Caco-2 (cell line): Measurements from ENCODE around the gene RGS17. TPM values are rescaled to one million over a fixed set of nuclear protein-coding genes. Genes with fewer than 3 reads are reported as not detected.

Source experiments
- BruUV-seq: library from RNA; stranded (reverse); fragments of 400-500 nt; replicated peaks from 2 replicates; lab custom pipeline; 2021; lab: Mats Ljungman, UMichigan
- CTCF ChIA-PET: fragments of 300-600 bp; sonication (Branson Sonifier 250); formaldehyde crosslinking; loops from one replicate; lab custom pipeline; 2022; ENCODE audit warnings: antibody characterized with exemption; lab: Charles Lee
- POLR2A ChIA-PET: fragments of 300-600 bp; sonication (Branson Sonifier 250); formaldehyde crosslinking; loops from one replicate; lab custom pipeline; 2022; ENCODE audit warnings: antibody characterized with exemption; lab: Charles Lee
- DNase-seq, 2 experiments: peaks; one replicate each; pipeline versions ENCODE4 v3.0.0 to v3.0.0-alpha.2; 2020 to 2022
- H3K27me3 ChIP-seq: replicated peaks from 2 replicates; pipeline ENCODE4 v1.6.0; 2011; ENCODE audit warnings: low read length; ENCODE audit not compliant: control insufficient read depth, insufficient read depth
- H3K36me3 ChIP-seq: 2 replicates; pipeline ENCODE4 v1.5.1; 2011; ENCODE audit warnings: low read length; ENCODE audit not compliant: control insufficient read depth, insufficient read depth
- H3K4me1 ChIP-seq: fragments of 250-450 bp; sonication (Bioruptor Pico); 2 replicates; pipeline ENCODE4 v1.5.1; 2020; ENCODE audit warnings: mild to moderate bottlenecking
- H3K4me3 ChIP-seq: 2 replicates; pipeline ENCODE4 v1.5.1; 2011; ENCODE audit warnings: low read depth, mild to moderate bottlenecking, control low read depth, low read length
- H3K9me3 ChIP-seq: fragments of 250-450 bp; sonication (Bioruptor Pico); 2 replicates; pipeline ENCODE4 v1.5.1; 2020; ENCODE audit warnings: mild to moderate bottlenecking, moderate library complexity
- H3K27ac Mint-ChIP-seq: one replicate; pipeline ENCODE4 v1.8.0; 2022; ENCODE audit warnings: mixed read lengths; ENCODE audit not compliant: unreplicated experiment
- H3K27me3 Mint-ChIP-seq: one replicate; pipeline ENCODE4 v1.8.0; 2022; ENCODE audit warnings: mixed read lengths; ENCODE audit not compliant: insufficient read depth, unreplicated experiment
- H3K36me3 Mint-ChIP-seq: one replicate; pipeline ENCODE4 v1.8.0; 2022; ENCODE audit warnings: mild to moderate bottlenecking, mixed read lengths; ENCODE audit not compliant: insufficient read depth, unreplicated experiment
- H3K4me1 Mint-ChIP-seq: one replicate; pipeline ENCODE4 v1.8.0; 2022; ENCODE audit warnings: low read depth, mixed read lengths; ENCODE audit not compliant: unreplicated experiment
- H3K4me3 Mint-ChIP-seq: one replicate; pipeline ENCODE4 v1.8.0; 2022; ENCODE audit warnings: mild to moderate bottlenecking, moderate library complexity, mixed read lengths; ENCODE audit not compliant: unreplicated experiment
- H3K9me3 Mint-ChIP-seq: one replicate; pipeline ENCODE4 v1.8.0; 2022; ENCODE audit warnings: mixed read lengths; ENCODE audit not compliant: unreplicated experiment
- intact Hi-C: fragments of 100-400 bp; cut with micrococcal nuclease; formaldehyde crosslinking; loops from one replicate; pipeline ENCODE4 v1.10.0; 2022; ENCODE audit not compliant: unreplicated experiment
- total RNA-seq: library from RNA; stranded (reverse); gene quantifications from 2 replicates; pipeline ENCODE4 v1.2.3, GENCODE V29; 2022
- TF ChIP-seq, protein P1 (sequence below), 2 experiments: fragments of 200-600 bp in 1 of 2; IDR thresholded peaks; 1 replicate in 1 of 2; 2 replicates in 1 of 2; pipeline versions ENCODE4 v1.5.1 to v1.8.0; 2011 to 2022; ENCODE audit warnings: antibody characterized with exemption in 1 of 2, control low read depth in 1 of 2, inconsistent platforms in 1 of 2, low read depth in 1 of 2, low read length in 1 of 2, mild to moderate bottlenecking in 1 of 2, moderate library complexity in 1 of 2; ENCODE audit not compliant: insufficient read depth in 1 of 2, severe bottlenecking in 1 of 2, unreplicated experiment in 1 of 2

RGS17 gene
- total RNA-seq, 1 experiment from 2014 or later = not detected

- no peak overlapping the region for H3K4me3 ChIP-seq
- no peaks in the 10 kb centered on the region for H3K4me1 ChIP-seq
- H3K27me3 ChIP-seq = no peaks in the 10 kb centered on the region
- Mint-ChIP-seq H3K4me3 (no peak overlapping the region), H3K36me3 (no peaks in the 10 kb centered on the region), H3K9me3 (no peaks in the 10 kb centered on the region), H3K27ac (no peak overlapping the region), H3K27me3 (peaks cover 2% of the 10 kb centered on the region), H3K4me1 (peaks cover 7% of the 10 kb centered on the region)
- DNase-seq = no peak
- POLR2A ChIA-PET = no interaction called here
- H3K36me3 ChIP-seq = no peaks in the 10 kb centered on the region
- intact Hi-C loops = no loop called here
- TF ChIP-seq, protein P1, sequence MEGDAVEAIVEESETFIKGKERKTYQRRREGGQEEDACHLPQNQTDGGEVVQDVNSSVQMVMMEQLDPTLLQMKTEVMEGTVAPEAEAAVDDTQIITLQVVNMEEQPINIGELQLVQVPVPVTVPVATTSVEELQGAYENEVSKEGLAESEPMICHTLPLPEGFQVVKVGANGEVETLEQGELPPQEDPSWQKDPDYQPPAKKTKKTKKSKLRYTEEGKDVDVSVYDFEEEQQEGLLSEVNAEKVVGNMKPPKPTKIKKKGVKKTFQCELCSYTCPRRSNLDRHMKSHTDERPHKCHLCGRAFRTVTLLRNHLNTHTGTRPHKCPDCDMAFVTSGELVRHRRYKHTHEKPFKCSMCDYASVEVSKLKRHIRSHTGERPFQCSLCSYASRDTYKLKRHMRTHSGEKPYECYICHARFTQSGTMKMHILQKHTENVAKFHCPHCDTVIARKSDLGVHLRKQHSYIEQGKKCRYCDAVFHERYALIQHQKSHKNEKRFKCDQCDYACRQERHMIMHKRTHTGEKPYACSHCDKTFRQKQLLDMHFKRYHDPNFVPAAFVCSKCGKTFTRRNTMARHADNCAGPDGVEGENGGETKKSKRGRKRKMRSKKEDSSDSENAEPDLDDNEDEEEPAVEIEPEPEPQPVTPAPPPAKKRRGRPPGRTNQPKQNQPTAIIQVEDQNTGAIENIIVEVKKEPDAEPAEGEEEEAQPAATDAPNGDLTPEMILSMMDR (IDR thresholded peaks at IDR 0.05; ENCODE audit: insufficient read depth in 1 of 2, low read depth in 1 of 2, low read length in 1 of 2, severe bottlenecking in 1 of 2, unreplicated experiment in 1 of 2) = no peak
- H3K9me3 ChIP-seq = no peaks in the 10 kb centered on the region
- CTCF ChIA-PET = no interaction called here
- BruUV-seq = no TSS peak
Measured at GRCh38 chr6:152957796-152958195, 173.3 kb downstream of the RGS17 start.

Other genes starting within 250 kb of the RGS17 start
- gene FBXO5, start 148.2 kb downstream of the RGS17 start, total RNA-seq = 31.4 and 35.5 TPM in 2 replicates
- 24.4 and 26.3 TPM in 2 replicates for gene MTRF1L, start 128.6 kb downstream of the RGS17 start, total RNA-seq